ENCODE data around the gene RAB5B.
"Not testable (repeated sequence)": the region's sequence is repeated elsewhere in the genome, so short reads cannot be mapped to it uniquely, and the experiment has no call there.

Gene RAB5B

GRCh38 chr12:56001487-56002100 is 27.7 kb downstream of the RAB5B start:
- Histone ChIP-seq H3F3A (ENCODE audit: insufficient read depth, low read length) (no peaks in the 10 kb centered on the region), H4K20me1 (ENCODE audit: insufficient read depth, low read length) (no peaks in the 10 kb centered on the region), H3K27ac (ENCODE audit: low read depth, low read length, poor library complexity, severe bottlenecking) (no peak overlapping the region), H3K4me3 (ENCODE audit: low read depth, low read length, poor library complexity, severe bottlenecking) (no peak overlapping the region), H3K9ac (ENCODE audit: low read length) (no peak overlapping the region), H3K9me2 (ENCODE audit: low read depth, low read length) (no peaks in the 10 kb centered on the region), H3K36me3 (ENCODE audit: insufficient read depth, low read length) (no peaks in the 10 kb centered on the region; the same call in 1 of the 2 replicates), H3K27me3 (ENCODE audit: insufficient read depth, low read length) (no peaks in the 10 kb centered on the region), H2AFZ (ENCODE audit: low read length) (no peak overlapping the region), H3K9me3 (ENCODE audit: low read length) (no peaks in the 10 kb centered on the region), H3K4me2 (ENCODE audit: low read length) (no peak overlapping the region), H3K4me1 (ENCODE audit: insufficient read depth, low read length, severe bottlenecking) (peaks cover 7% of the 10 kb centered on the region), H3K79me2 (ENCODE audit: insufficient read depth, low read length) (no peaks in the 10 kb centered on the region)
- TF ChIP-seq EZH2 (IDR thresholded peaks at IDR 0.05; ENCODE audit: borderline replicate concordance, low read length) = no peak
- TF ChIP-seq, protein P1, sequence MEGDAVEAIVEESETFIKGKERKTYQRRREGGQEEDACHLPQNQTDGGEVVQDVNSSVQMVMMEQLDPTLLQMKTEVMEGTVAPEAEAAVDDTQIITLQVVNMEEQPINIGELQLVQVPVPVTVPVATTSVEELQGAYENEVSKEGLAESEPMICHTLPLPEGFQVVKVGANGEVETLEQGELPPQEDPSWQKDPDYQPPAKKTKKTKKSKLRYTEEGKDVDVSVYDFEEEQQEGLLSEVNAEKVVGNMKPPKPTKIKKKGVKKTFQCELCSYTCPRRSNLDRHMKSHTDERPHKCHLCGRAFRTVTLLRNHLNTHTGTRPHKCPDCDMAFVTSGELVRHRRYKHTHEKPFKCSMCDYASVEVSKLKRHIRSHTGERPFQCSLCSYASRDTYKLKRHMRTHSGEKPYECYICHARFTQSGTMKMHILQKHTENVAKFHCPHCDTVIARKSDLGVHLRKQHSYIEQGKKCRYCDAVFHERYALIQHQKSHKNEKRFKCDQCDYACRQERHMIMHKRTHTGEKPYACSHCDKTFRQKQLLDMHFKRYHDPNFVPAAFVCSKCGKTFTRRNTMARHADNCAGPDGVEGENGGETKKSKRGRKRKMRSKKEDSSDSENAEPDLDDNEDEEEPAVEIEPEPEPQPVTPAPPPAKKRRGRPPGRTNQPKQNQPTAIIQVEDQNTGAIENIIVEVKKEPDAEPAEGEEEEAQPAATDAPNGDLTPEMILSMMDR (IDR thresholded peaks at IDR 0.05; ENCODE audit: low read length) = no peak

DNA sequence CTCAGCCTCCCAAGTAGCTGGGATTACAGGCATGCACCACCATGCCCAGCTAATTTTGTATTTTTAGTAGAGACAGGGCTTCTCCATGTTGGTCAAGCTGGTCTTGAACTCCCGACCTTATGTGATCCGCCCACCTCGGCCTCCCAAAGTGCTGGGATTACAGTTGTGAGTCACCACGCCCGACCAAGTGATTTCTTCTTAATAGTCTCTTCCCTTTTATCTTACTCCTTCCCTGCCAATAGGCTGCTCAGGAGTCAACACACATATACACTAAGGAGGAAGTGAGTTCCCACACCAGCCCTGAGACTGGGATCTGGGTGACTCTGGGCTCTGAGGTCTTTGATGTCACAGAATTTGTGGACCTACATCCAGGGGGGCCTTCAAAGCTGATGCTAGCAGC is 29.5 kb downstream of the RAB5B start:
- not testable (repeated sequence) for H3K27me3 ChIP-seq (ENCODE audit: insufficient read depth, low read length); H3K27ac ChIP-seq (ENCODE audit: low read depth, low read length, poor library complexity, severe bottlenecking); H3K9me2 ChIP-seq (ENCODE audit: low read depth, low read length); H3F3A ChIP-seq (ENCODE audit: insufficient read depth, low read length); H4K20me1 ChIP-seq (ENCODE audit: insufficient read depth, low read length); H3K79me2 ChIP-seq (ENCODE audit: insufficient read depth, low read length); H3K9ac ChIP-seq (ENCODE audit: low read length); H3K9me3 ChIP-seq (ENCODE audit: low read length); H3K4me3 ChIP-seq (ENCODE audit: low read depth, low read length, poor library complexity, severe bottlenecking); H3K4me2 ChIP-seq (ENCODE audit: low read length); H3K36me3 ChIP-seq (ENCODE audit: insufficient read depth, low read length); H2AFZ ChIP-seq (ENCODE audit: low read length)
- H3K4me1 ChIP-seq (ENCODE audit: insufficient read depth, low read length, severe bottlenecking) = peaks cover 12% of the 10 kb centered on the region

- H2AFZ ChIP-seq (ENCODE audit: low read length) = no peak overlapping the region
- H3K4me2 ChIP-seq (ENCODE audit: low read length) = no peak overlapping the region
- no peaks in the 10 kb centered on the region for H3K79me2 ChIP-seq (ENCODE audit: insufficient read depth, low read length)
- no peaks in the 10 kb centered on the region for H3K9me3 ChIP-seq (ENCODE audit: low read length)
- no peaks in the 10 kb centered on the region for H3K27me3 ChIP-seq (ENCODE audit: insufficient read depth, low read length)
- H3K36me3 ChIP-seq (ENCODE audit: insufficient read depth, low read length) = no peaks in the 10 kb centered on the region; the same call in 1 of the 2 replicates
- H3K4me1 ChIP-seq (ENCODE audit: insufficient read depth, low read length, severe bottlenecking) = peaks cover 12% of the 10 kb centered on the region
- TF ChIP-seq EZH2 (IDR thresholded peaks at IDR 0.05; ENCODE audit: borderline replicate concordance, low read length) = no peak
- TF ChIP-seq, protein P1 (IDR thresholded peaks at IDR 0.05; ENCODE audit: low read length) = no peak
- no peaks in the 10 kb centered on the region for H3K9me2 ChIP-seq (ENCODE audit: low read depth, low read length)
- no peak overlapping the region for H3K4me3 ChIP-seq (ENCODE audit: low read depth, low read length, poor library complexity, severe bottlenecking)
- H3K27ac ChIP-seq (ENCODE audit: low read depth, low read length, poor library complexity, severe bottlenecking) = no peak overlapping the region
- H3K9ac ChIP-seq (ENCODE audit: low read length) = no peak overlapping the region
- no peaks in the 10 kb centered on the region for H4K20me1 ChIP-seq (ENCODE audit: insufficient read depth, low read length)
- H3F3A ChIP-seq (ENCODE audit: insufficient read depth, low read length) = no peaks in the 10 kb centered on the region
Measured at GRCh38 chr12:56004211-56004610, 30.3 kb downstream of the RAB5B start.

All from OCI-LY1 (cell line).